NCI-H187 treated with DMSO at 0.1 percent for 48 hours (cell line): ENCODE data around the gene PALLD.

Experiments used
- DNase-seq: peaks from one replicate; lab custom pipeline; 2025; lab: John Stamatoyannopoulos, UW

Gene PALLD

GRCh38 chr4:168560184-168561180, 63.6 kb downstream of the PALLD start:
- no peak for DNase-seq

DNA sequence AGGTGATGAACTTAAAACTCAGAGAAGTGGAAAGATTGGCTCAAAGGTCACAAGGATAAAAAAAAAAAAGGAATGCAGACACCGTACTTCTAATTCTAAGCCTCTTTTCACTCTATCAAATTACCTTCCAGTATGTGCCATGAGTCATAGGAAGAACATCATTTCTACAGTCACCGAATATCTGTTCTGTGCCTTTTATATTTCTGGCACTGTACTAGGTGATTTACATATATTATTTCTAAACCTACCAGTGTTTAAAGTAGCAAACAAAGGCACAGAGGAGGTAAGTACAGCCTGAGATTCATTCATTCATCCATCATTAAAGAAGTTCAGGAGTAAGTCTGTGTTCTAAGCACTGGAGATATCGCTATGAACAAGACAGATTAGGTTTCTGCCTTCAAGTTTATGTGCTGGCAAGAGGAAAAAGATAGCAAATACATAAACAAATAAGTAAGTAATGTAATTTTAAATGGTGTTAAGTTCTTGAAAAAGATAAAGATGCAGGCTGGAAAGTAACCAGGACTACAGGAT, 65.3 kb downstream of the PALLD start:
- no peak for DNase-seq

- no peak for DNase-seq
These were observed 67.2 kb downstream of the PALLD start for GRCh38 chr4:168564023-168564422.

DNA sequence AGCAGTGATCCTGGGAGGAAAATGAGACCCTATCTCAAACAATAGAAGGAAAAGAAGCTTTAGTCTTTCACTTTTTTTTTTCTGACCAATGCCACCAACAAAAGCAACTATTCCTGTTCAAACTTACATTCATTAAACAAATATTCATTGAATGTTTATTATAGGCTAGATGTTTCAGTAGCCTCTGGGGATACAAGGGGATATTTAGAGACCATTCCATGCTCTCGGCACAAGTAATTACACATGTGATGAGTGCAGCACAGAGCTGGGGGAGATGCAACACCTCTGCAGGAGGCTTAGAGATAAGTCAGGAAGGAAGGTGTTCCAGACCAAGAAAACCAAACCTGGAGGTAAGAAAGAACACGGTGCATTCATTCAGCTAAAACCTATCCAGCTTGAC, 68.3 kb downstream of the PALLD start:
- no peak for DNase-seq

GRCh38 chr4:168566726-168567125, 69.9 kb downstream of the PALLD start:
- no peak for DNase-seq

DNA sequence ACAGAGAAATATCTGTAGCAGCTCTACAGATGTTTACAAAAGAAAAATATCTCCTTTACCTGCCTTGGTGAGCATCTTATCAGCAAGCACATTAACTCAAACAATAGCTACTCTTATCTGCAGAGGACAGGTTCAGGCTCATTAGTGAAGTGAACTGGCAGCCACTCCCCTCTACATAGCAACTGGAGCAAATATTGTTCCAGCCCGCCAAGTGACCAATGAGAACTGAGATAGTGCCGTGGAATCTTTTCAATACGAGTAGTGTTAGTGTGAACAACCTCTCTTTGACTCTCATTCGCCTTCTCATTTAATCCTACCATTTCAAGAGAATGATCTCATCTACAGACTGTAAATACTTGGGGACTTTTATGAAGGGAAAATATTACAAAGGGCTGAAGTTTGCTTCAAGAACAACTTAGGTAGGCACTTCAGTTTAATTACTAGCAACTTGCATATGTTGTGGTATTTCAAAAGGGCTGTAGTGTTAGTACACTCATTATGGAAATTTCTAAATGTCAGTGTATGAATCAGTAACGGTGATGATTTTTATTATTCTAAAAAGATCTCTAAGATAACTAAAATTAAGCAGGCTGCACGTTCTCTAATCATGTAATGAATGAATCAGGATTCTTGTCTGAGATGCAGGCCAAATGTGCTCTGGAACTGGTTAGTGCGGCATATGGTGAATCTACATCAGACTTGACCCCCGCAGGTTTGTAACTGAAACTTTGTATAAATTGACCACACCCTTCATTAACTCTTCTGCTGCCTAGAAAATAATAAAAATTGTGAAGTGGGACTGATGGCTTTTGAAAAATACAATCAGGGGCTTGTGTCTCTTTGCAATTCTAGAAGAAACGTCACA, 72.4 kb downstream of the PALLD start:
- DNase-seq: no peak

- no peak for DNase-seq
These were observed 73.1 kb downstream of the PALLD start for GRCh38 chr4:168569931-168570276.

DNA sequence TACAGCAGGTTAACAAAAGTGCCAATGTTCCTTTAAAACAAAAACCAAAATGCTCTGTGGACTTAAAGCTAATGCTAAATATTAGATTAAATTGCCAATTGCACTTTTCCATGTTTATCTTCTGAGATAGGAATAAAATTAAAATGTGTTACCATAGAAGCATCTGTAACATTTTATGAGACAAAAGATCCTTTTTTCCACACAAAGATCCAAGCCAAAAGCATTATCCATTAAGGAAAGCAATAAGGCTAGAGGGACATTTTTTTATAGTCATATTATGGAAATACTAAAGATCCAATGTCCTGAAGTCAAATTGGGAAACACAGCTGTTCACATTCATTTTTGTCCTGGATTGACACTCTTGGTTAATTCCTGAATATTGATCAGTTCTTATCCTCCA, 73.6 kb downstream of the PALLD start:
- no peak for DNase-seq

GRCh38 chr4:168572002-168572401, 75.2 kb downstream of the PALLD start:
- DNase-seq: no peak

GRCh38 chr4:168573870-168574269, 77.0 kb downstream of the PALLD start:
- DNase-seq: no peak

- DNase-seq: no peak
These were observed 77.9 kb downstream of the PALLD start for GRCh38 chr4:168574581-168575295.

GRCh38 chr4:168575473-168575872, 78.6 kb downstream of the PALLD start:
- no peak for DNase-seq

- no peak for DNase-seq
These were observed 80.8 kb downstream of the PALLD start for GRCh38 chr4:168577624-168578023.

GRCh38 chr4:168580228-168580627, 83.4 kb downstream of the PALLD start:
- no peak for DNase-seq

DNA sequence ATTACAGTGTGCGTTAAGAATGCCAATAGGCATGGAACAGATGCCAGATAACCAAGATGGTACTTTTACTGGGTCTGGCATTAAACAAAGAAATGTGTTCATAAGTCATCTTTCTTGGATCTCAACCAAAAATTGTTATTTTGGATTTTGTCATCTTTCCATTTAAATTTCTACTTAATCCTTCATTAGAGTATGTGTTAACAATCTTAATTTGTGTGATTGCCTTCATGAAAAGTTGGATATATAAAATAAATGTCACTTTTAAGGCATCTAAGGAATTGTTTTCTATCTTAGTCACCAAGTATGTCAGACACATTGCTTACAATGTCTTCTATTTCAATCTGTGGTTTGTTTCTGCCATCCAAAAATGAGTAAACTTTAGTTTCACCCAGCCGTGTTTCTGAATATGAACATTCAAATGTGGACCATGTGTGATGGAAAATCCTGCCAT, 87.5 kb downstream of the PALLD start:
- no peak for DNase-seq

GRCh38 chr4:168585168-168586091, 88.6 kb downstream of the PALLD start:
- no peak for DNase-seq

DNA sequence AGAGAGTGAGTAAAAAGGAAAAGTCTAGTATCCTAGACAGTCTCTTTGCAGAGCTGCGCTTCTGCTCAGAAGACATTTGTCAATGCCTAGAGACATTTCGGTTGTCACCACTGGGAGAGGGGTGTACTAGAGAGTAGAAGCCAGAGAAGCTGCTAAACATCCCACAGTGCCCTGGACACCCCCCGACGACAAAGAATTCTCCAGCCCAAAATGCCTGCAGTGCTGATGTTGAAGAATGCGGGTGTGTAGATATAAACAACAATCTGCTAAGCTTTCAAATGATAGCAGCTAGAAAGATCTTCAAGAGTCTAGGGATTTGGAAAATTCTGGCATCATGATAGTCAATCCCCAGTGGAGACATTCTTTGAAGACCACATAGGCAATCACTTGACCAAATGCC, 90.1 kb downstream of the PALLD start:
- no peak for DNase-seq

GRCh38 chr4:168587411-168588125, 90.7 kb downstream of the PALLD start:
- no peak for DNase-seq

DNA sequence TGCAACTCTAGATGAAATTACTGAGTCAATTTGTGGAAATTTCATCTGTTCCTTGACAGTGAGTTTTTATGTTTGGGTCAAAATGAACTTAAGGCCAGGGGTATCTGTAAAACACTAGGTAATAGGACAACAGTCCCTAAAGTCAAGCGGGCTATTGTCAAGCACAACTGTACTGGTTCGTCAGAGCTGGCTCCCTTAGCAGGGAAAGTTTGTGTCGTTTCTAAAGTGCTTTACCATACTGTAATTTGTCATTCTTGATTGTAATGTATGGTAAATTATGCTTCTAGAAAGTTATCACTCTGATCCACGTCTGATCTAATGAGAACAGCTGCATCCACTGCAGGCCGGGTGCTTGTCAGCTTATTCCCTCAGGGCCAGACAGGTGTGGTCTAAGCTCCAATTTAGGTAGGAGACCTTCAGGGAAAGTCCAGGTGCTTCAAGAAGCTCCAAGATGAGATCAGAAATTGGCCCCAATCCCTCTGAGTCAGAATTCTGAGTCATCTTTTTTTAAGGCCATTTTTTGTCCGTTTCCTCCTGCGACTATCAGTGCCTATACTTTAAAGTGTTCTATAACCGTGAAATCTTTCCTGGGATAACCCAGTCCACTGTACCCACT, 92.2 kb downstream of the PALLD start:
- no peak for DNase-seq

DNA sequence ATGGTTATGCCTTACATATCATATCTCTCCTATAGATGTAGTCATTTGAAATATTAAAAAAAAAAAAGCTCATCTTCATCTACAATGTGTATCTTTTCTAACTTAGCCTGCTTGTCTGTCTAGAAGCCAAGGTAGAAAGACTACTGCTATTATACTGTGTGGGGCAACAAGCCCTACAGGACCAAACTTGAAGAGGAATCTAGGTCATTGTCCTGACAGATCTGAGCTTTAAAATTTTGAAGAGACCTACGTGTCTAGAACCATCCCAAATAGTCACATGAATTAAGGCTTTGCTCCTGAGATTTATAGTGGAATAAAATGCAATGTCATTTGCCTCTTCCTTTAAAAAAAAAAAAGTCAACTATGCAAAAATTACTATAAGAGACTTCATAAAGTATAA, 95.8 kb downstream of the PALLD start:
- DNase-seq: no peak
